Fibroblast of lung (primary cell): ENCODE measurements around the gene KIAA2012.

Experiments used
- CTCF ChIP-seq, 2 donors: IDR thresholded peaks in 1 of 2; conservative IDR thresholded peaks in 1 of 2; 1 replicate in 1 of 2; 2 replicates in 1 of 2; pipeline ENCODE4 v1.5.1; 2011 to 2012; ENCODE audit warnings: low read length in 2 of 2, control low read depth in 1 of 2, inconsistent platforms in 1 of 2, low read depth in 1 of 2, mild to moderate bottlenecking in 1 of 2
- EZH2 ChIP-seq: IDR thresholded peaks from 2 replicates; pipeline ENCODE4 v1.5.1; 2012; ENCODE audit warnings: low read length, control low read depth, mild to moderate bottlenecking; ENCODE audit errors: missing control alignments

DNA sequence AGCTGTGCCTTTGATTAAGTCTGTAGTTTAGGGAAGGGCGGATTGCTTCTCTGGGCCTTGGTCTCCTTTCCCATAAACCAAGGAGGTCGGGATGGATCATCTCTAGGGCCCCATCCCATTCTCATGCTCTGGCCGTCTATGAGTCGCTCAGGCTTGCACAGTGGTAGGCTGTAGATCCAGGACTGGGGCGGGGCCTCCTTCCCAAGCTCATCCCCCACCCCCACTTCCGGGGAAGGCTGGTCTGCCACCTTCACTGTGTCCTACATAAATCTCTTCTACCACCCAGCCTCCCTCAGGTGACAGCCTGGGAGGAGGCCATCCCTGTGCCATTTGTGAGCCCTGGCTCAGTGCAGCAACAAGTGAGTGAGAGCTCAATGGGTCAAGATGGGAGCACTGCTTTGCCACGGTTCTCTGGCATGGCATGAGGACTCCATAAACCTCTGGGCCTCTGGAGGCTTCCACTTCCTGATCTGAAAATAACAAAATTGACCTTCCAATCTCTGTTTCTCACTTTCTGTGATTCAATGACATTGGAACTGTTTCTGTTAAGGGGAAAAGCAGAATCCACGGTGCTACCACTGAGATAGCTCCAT, 96.9 kb downstream of the KIAA2012 start:
- no peak for TF ChIP-seq CTCF (conservative IDR thresholded peaks at IDR 0.05 in 1 of 2, IDR thresholded peaks at IDR 0.05 in 1 of 2; ENCODE audit: low read depth in 1 of 2, low read length in 2 of 2)
- no peak for TF ChIP-seq EZH2
